Activated CD4-positive, alpha-beta memory T cell treated with anti-CD3 and anti-CD28 coated beads for 36 hours (primary cell): ENCODE measurements around the gene TMCO6. TPM values are rescaled to one million over a fixed set of nuclear protein-coding genes. Genes with fewer than 3 reads are reported as not detected.
"Not testable (repeated sequence)": the region's sequence is repeated elsewhere in the genome, so short reads cannot be mapped to it uniquely, and the experiment has no call there.

Experiments used
- CTCF ChIA-PET: fragments of 350-600 bp; sonication (Branson Sonifier 250); formaldehyde crosslinking; loops from one replicate; lab custom pipeline; 2021; ENCODE audit warnings: antibody characterized with exemption, inconsistent platforms; lab: Charles Lee
- POLR2A ChIA-PET: fragments of 350-600 bp; sonication (Branson Sonifier 250); formaldehyde crosslinking; loops from one replicate; lab custom pipeline; 2021; ENCODE audit warnings: antibody characterized with exemption; lab: Charles Lee
- DNase-seq: peaks from one replicate; pipeline ENCODE4 v3.0.0-alpha.2; 2020
- H3K27ac Mint-ChIP-seq: one replicate; pipeline ENCODE4 v1.8.0; 2021; ENCODE audit warnings: mixed read lengths
- H3K27me3 Mint-ChIP-seq: one replicate; pipeline ENCODE4 v1.8.0; 2021; ENCODE audit warnings: mixed read lengths
- H3K36me3 Mint-ChIP-seq: one replicate; pipeline ENCODE4 v1.8.0; 2021; ENCODE audit warnings: mixed read lengths
- H3K4me1 Mint-ChIP-seq: one replicate; pipeline ENCODE4 v1.8.0; 2021; ENCODE audit warnings: low read depth, mixed read lengths
- H3K4me3 Mint-ChIP-seq: one replicate; pipeline ENCODE4 v1.8.0; 2021; ENCODE audit warnings: mild to moderate bottlenecking, mixed read lengths
- H3K9me3 Mint-ChIP-seq: one replicate; pipeline ENCODE4 v1.8.0; 2021; ENCODE audit warnings: mixed read lengths
- intact Hi-C: fragments of 100-400 bp; cut with micrococcal nuclease; formaldehyde crosslinking; loops from one replicate; pipeline ENCODE4 v1.15.1; 2023
- total RNA-seq, 2 experiments: library from RNA; stranded (reverse); gene quantifications; one replicate each; pipeline ENCODE4 v1.2.3, GENCODE V29; 2021

TMCO6 gene
- total RNA-seq, 2 experiments from 2014 or later = 33.7 to 33.8 TPM

DNA sequence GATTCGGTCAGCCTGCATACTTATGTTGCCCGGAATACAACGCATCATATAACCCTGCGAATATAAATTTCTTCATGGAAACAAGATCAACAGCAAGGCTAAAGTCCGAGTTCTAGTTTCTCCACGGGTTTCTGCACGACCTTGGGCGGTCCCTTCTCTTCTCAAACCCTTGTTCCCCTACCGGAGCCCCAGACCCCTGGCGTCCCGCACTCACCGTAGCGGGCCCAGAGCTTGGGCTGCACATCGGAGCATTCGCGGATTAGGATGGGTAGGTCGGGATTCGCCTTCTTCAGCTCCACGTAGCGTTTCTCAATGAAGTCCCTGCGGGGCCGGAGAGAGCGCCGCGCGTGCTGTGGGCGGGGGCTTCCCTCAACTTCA, 7.8 kb downstream of the TMCO6 start:
- Mint-ChIP-seq H3K36me3 (peaks cover 38% of the 10 kb centered on the region), H3K4me3 (peak overlapping the region; percentile 100), H3K27ac (peak overlapping the region; percentile 98), H3K4me1 (peaks cover 35% of the 10 kb centered on the region), H3K9me3 (no peaks in the 10 kb centered on the region), H3K27me3 (no peaks in the 10 kb centered on the region)
- DNase-seq = no peak
- ChIA-PET POLR2A (interaction anchor here (0.7 to 2.8 kb wide), 19 partner anchors 8 to 245 kb away, joined by 3 to 29 read pairs (median 5); partner anchors contain the start of genes ANKHD1, APBB3, EIF4EBP3 and HARS1), CTCF (interaction anchor here (0.6 to 2.5 kb wide), 15 partner anchors 9 to 407 kb away, joined by 3 to 18 read pairs (median 3); partner anchors contain the start of genes APBB3, CD14, EIF4EBP3 and SLC35A4)
- intact Hi-C loops = loop anchor here (1.0 kb wide), 4 partner anchors 8 to 53 kb away; partner anchors contain the start of genes HARS1, HARS2, TMCO6 and WDR55

DNA sequence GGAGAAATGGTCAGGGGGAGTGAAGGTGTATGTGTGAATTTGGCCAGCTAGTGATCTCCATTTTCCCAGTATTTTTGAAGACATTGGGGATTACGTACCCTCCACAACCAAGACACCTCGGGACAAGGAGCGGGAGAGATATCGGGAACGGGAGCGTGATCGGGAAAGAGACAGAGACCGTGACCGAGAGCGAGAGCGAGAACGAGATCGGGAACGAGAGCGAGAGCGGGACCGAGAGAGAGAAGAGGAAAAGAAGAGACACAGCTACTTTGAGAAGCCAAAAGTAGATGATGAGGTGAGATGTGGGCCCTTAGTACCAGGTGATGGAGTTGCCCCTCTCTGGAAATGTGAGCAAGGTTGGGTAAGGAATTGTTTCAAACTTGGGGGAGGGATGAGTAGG, 19.6 kb downstream of the TMCO6 start:
- H3K36me3 Mint-ChIP-seq = peaks cover 73% of the 10 kb centered on the region

GRCh38 chr5:140660371-140660770, 21.1 kb downstream of the TMCO6 start:
- H3K4me1 Mint-ChIP-seq = not testable (repeated sequence)

More for the DNA sequence above, 19.6 kb downstream of the TMCO6 start:
- H3K4me1 Mint-ChIP-seq = peaks cover 4% of the 10 kb centered on the region
- POLR2A ChIA-PET = no interaction called here
- intact Hi-C loops = no loop called here
- no peak overlapping the region for H3K27ac Mint-ChIP-seq
- no peak for DNase-seq
- no peak overlapping the region for H3K4me3 Mint-ChIP-seq
- H3K9me3 Mint-ChIP-seq = no peaks in the 10 kb centered on the region
- CTCF ChIA-PET = no interaction called here
- no peaks in the 10 kb centered on the region for H3K27me3 Mint-ChIP-seq

GRCh38 chr5:140664030-140664358, 24.7 kb downstream of the TMCO6 start:
- ChIA-PET CTCF (interaction anchor here (1.3 to 2.9 kb wide), 3 partner anchors 12 to 300 kb away, joined by 3 to 11 read pairs (median 4); partner anchors contain the start of genes HARS1 and HARS2), POLR2A (interaction anchor here (0.9 to 3.9 kb wide), 6 partner anchors 17 to 263 kb away, joined by 4 to 29 read pairs (median 6); partner anchors contain the start of genes ANKHD1, EIF4EBP3, HARS1 and HARS2)
- Mint-ChIP-seq H3K27ac (peak overlapping the region; percentile 94), H3K9me3 (no peaks in the 10 kb centered on the region), H3K4me1 (peaks cover 27% of the 10 kb centered on the region), H3K4me3 (peak overlapping the region; percentile 99), H3K36me3 (peaks cover 61% of the 10 kb centered on the region), H3K27me3 (no peaks in the 10 kb centered on the region)
- no peak for DNase-seq
- intact Hi-C loops = loop anchor here (1.0 kb wide), 5 partner anchors 17 to 263 kb away; partner anchors contain the start of genes ANKHD1, HARS1, HARS2 and IK

More at GRCh38 chr5:140660371-140660770, 21.1 kb downstream of the TMCO6 start:
- peaks cover 64% of the 10 kb centered on the region for H3K36me3 Mint-ChIP-seq
- H3K4me3 Mint-ChIP-seq, DNase-seq, intact Hi-C loops, H3K27ac Mint-ChIP-seq, CTCF ChIA-PET, POLR2A ChIA-PET, H3K27me3 Mint-ChIP-seq, H3K9me3 Mint-ChIP-seq: not testable (repeated sequence)

DNA sequence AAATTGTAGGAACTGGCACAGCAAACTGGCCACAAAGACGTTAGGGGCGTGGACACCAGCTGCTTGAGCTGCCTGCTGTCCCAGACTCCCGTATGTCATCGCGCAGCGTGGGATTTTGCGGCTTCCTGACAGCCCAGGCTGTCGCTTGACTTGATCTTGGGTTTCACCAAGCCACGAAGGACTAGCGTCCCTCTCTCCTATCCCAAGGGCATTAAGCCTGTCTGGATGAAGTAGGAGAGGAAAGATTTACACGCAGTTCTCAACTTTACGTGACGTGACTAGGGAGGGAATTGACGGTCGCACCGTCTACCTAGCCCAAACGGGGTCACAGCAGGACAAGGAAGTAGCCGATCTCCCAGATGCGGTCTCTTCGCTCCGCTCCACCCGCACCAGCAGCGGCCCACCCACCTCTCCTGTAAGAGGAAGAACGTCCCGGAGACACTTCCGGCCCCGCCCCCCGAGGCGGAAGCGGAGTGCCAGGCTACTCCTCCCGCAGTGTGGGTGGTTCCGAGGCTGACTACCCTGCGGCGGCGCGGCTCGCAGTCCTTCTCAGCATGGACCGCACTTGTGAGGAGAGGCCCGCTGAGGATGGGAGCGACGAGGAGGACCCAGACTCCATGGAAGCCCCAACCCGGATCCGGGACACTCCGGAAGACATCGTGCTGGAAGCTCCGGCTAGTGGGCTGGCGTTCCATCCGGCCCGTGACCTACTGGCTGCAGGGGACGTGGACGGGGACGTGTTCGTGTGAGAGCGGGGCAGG, 25.3 kb downstream of the TMCO6 start, which contains the start of gene WDR55:
Gene WDR55, plus strand, starts transcription at position 546 of the 761 bp plus-strand sequence. Its CDS starts 9 bp downstream, at position 555.
- intact Hi-C loops = loop anchor here (1.0 kb wide), 5 partner anchors 17 to 263 kb away; partner anchors contain the start of genes ANKHD1, HARS1, HARS2 and IK
- CTCF ChIA-PET = interaction anchor here (1.3 to 2.9 kb wide), 3 partner anchors 12 to 301 kb away, joined by 3 to 11 read pairs (median 4); partner anchors contain the start of genes HARS1 and HARS2
- peaks cover 61% of the 10 kb centered on the region for H3K36me3 Mint-ChIP-seq

DNA sequence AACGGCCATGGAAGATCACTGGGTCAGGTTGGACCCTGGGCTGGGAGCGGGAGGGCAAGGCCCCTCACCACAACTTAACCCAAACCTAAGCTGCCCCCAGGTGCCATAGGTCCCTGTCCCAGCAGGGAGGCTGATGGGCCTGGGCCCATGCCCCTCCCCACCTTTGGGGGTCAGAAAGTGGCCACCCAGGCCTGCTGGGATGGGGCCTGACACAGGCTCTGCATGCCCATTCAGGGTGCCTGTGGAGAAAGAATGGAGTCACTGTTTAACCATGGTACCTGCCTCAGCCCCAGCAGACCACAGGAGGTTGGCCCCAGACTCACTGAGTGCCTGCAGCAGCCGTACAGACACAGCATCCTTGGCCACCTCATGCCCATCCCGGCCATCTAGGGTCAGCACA, 31.8 kb downstream of the TMCO6 start:
- DNase-seq, intact Hi-C loops, H3K27me3 Mint-ChIP-seq, H3K9me3 Mint-ChIP-seq, CTCF ChIA-PET, H3K4me3 Mint-ChIP-seq, H3K27ac Mint-ChIP-seq: not testable (repeated sequence)
- POLR2A ChIA-PET = interaction anchor here (0.6 kb wide), 1 partner anchor 23 kb away, joined by 3 read pairs; the partner anchor contains the start of gene IK
- H3K4me1 Mint-ChIP-seq = peaks cover 21% of the 10 kb centered on the region
- peaks cover 59% of the 10 kb centered on the region for H3K36me3 Mint-ChIP-seq

More for the DNA sequence above, 25.3 kb downstream of the TMCO6 start, which contains the start of gene WDR55:
- Mint-ChIP-seq H3K4me1 (peaks cover 27% of the 10 kb centered on the region), H3K27me3 (no peaks in the 10 kb centered on the region), H3K27ac (peak within 1 kb of the TSS; percentile 94), H3K9me3 (no peaks in the 10 kb centered on the region), H3K4me3 (peak within 1 kb of the TSS; percentile 99)
- DNase-seq = peak; percentile 98
- POLR2A ChIA-PET = interaction anchor here (0.9 to 3.9 kb wide), 10 partner anchors 17 to 263 kb away, joined by 3 to 29 read pairs (median 5); partner anchors contain the start of genes ANKHD1, EIF4EBP3, HARS1 and HARS2

DNA sequence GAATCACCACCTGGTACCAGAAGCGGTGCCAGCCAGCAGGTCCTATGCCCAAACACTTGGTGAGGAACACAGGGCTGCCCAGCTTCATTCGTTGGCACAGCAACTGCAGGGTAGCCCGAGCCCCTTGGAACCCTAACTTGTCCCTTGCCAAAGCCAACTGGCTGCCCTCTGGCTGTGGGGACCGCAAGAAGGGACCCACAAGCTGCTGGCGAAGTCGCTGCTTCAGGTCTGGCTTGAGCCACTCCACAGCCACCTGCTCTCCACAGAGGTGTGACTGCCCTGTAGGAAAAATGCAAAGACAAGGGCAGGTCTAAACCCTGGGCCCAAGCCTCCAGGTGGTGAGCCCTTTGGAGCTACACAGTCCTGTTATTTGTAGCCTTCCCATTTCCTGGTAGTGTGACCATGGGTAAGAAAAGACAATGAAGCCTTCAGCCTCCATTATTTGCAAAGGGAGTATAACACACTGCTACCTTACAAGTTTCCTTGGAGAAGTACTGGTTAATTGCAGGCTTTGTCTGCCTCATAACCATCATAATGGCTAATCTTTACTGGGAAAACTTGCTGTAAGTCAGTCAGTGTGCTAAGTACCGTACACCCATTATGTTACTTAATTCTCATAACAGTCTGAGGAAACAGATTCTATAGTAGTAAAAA, 32.3 kb downstream of the TMCO6 start:
- intact Hi-C loops = no loop called here
- Mint-ChIP-seq H3K4me1 (peaks cover 17% of the 10 kb centered on the region), H3K4me3 (no peak overlapping the region), H3K9me3 (no peaks in the 10 kb centered on the region), H3K36me3 (peaks cover 61% of the 10 kb centered on the region), H3K27me3 (no peaks in the 10 kb centered on the region), H3K27ac (no peak overlapping the region)
- CTCF ChIA-PET = no interaction called here
- no peak for DNase-seq
- POLR2A ChIA-PET = no interaction called here

GRCh38 chr5:140672455-140673186, 33.4 kb downstream of the TMCO6 start:
- Mint-ChIP-seq H3K36me3 (peaks cover 62% of the 10 kb centered on the region), H3K27ac (no peak overlapping the region), H3K4me3 (no peak overlapping the region), H3K9me3 (no peaks in the 10 kb centered on the region), H3K27me3 (no peaks in the 10 kb centered on the region), H3K4me1 (peaks cover 6% of the 10 kb centered on the region)
- intact Hi-C loops = no loop called here
- ChIA-PET POLR2A (interaction anchor here (1.6 kb wide), 1 partner anchor 18 kb away, joined by 4 read pairs; no protein-coding TSS in a partner anchor), CTCF (no interaction called here)
- peak; percentile 45 for DNase-seq

GRCh38 chr5:140673187-140673976, 34.1 kb downstream of the TMCO6 start, which contains the start of gene DND1:
DND1 (minus strand) TSS chr5:140673576; CDS start chr5:140673542, 34 bp downstream.
- Mint-ChIP-seq H3K9me3 (no peaks in the 10 kb centered on the region), H3K4me3 (no peak within 1 kb of the TSS), H3K27ac (peak within 1 kb of the TSS; percentile 14), H3K36me3 (peaks cover 63% of the 10 kb centered on the region), H3K27me3 (no peaks in the 10 kb centered on the region), H3K4me1 (no peaks in the 10 kb centered on the region)
- POLR2A ChIA-PET = interaction anchor here (1.4 to 1.6 kb wide), 2 partner anchors 17 to 26 kb away, joined by 3 to 4 read pairs; partner anchors contain the start of genes IK and NDUFA2
- CTCF ChIA-PET = no interaction called here
- no peak for DNase-seq
- intact Hi-C loops = no loop called here

GRCh38 chr5:140674211-140674610, 35.0 kb downstream of the TMCO6 start:
- H3K4me1 Mint-ChIP-seq = no peaks in the 10 kb centered on the region
- POLR2A ChIA-PET = interaction anchor here (1.4 kb wide), 2 partner anchors 17 to 27 kb away, joined by 3 to 5 read pairs; partner anchors contain the start of genes HARS1, HARS2, IK and NDUFA2
- CTCF ChIA-PET = interaction anchor here (1.0 kb wide), 1 partner anchor 34 kb away, joined by 3 read pairs; no protein-coding TSS in a partner anchor
- no peaks in the 10 kb centered on the region for H3K9me3 Mint-ChIP-seq
- intact Hi-C loops = no loop called here
- H3K36me3 Mint-ChIP-seq = peaks cover 61% of the 10 kb centered on the region
- no peak overlapping the region for H3K4me3 Mint-ChIP-seq
- DNase-seq = no peak
- no peak overlapping the region for H3K27ac Mint-ChIP-seq
- no peaks in the 10 kb centered on the region for H3K27me3 Mint-ChIP-seq
